Testis (tissue), 3 donors: ENCODE data around the gene TLX1. TPM values are rescaled to one million over a fixed set of nuclear protein-coding genes. Genes with fewer than 3 reads are reported as not detected.

Experiments used
- DNase-seq: peaks from one replicate; pipeline ENCODE4 v3.0.0-alpha.2; 2019
- H3K27ac ChIP-seq, 2 donors: fragments of 200-600 bp; sonication (generic); one replicate each; pipeline ENCODE4 v1.5.1; 2019
- H3K27me3 ChIP-seq: fragments of 200-600 bp; sonication (generic); one replicate; pipeline ENCODE4 v1.5.1; 2019
- H3K36me3 ChIP-seq: fragments of 200-600 bp; sonication (generic); one replicate; pipeline ENCODE4 v1.5.1; 2017; ENCODE audit warnings: low read depth; ENCODE audit errors: missing control alignments
- H3K4me1 ChIP-seq: fragments of 200-600 bp; sonication (generic); one replicate; pipeline ENCODE4 v1.5.1; 2019
- H3K4me3 ChIP-seq, 2 donors: fragments of 200-600 bp; sonication (generic); one replicate each; pipeline ENCODE4 v1.5.1; 2017 to 2019
- H3K9me3 ChIP-seq: fragments of 200-600 bp; sonication (generic); one replicate; pipeline ENCODE4 v1.5.1; 2017
- CTCF ChIP-seq, 3 experiments: fragments of 450-650 bp in 2 of 3; fragments of 200-600 bp in 1 of 3; sonication (generic) in 1 of 3; IDR thresholded peaks; one replicate each; pipeline ENCODE4 v1.5.1; 2016 to 2019; ENCODE audit warnings: antibody characterized with exemption in 3 of 3, mild to moderate bottlenecking in 2 of 3, moderate library complexity in 1 of 3
- POLR2A ChIP-seq: fragments of 450-650 bp; IDR thresholded peaks from one replicate; pipeline ENCODE4 v1.6.1; 2017; ENCODE audit warnings: antibody characterized with exemption, mild to moderate bottlenecking, moderate library complexity
- WGBS, 2 donors: methylation state at CpG; one replicate each; pipeline ENCODE4 v1.1.5; 2018; 5-methylcytosine and 5-hydroxymethylcytosine counted together
- intact Hi-C: fragments of 100-400 bp; cut with DNase I; formaldehyde crosslinking; loops from one replicate; pipeline ENCODE4 v1.15.1; 2023; ENCODE audit warnings: low total_unique reads
- polyA plus RNA-seq: library from polyadenylated mRNA; stranded (reverse); fragments of 350-450 nt; fragmentation: Illumina TruSeq; extraction: RNeasy Lipid Tissue Mini Kit (QIAGEN cat#74804); gene quantifications from one replicate; pipeline ENCODE4 v1.2.3, GENCODE V29; 2014; ENCODE audit warnings: low read depth, low replicate concordance; ENCODE audit not compliant: insufficient read depth
- total RNA-seq, 2 donors: library from RNA; depleted of rRNA; stranded (reverse); fragments of >200 nt; gene quantifications; one replicate each; pipeline ENCODE4 v1.2.3, GENCODE V29; 2016

Gene TLX1
- total and polyA plus RNA-seq, 3 donors from 2014 or later, result 0.44 to 1.7 (median 0.99) TPM

- Histone ChIP-seq H3K4me1 (no peaks in the 10 kb centered on the region), H3K9me3 (no peaks in the 10 kb centered on the region), H3K27me3 (no peaks in the 10 kb centered on the region), H3K4me3 (no peak overlapping the region), H3K27ac (no peak overlapping the region), H3K36me3 (no peaks in the 10 kb centered on the region)
- TF ChIP-seq CTCF (IDR thresholded peaks at IDR 0.05) (no peak), POLR2A (no peak)
- intact Hi-C loops, result no loop called here
- DNase-seq, result no peak
- WGBS, 2 donors, result 87 to 96% methylated on average over 5 of the region's 5 CpGs
Measured at GRCh38 chr10:101107771-101108170, 23.3 kb upstream of the TLX1 start.

GRCh38 chr10:101110856-101111523 is 20.1 kb upstream of the TLX1 start:
- intact Hi-C loops, result no loop called here
- no peaks in the 10 kb centered on the region for H3K27me3 ChIP-seq
- 59 to 65% methylated on average over 6 of the region's 6 CpGs for WGBS, 2 donors

DNA sequence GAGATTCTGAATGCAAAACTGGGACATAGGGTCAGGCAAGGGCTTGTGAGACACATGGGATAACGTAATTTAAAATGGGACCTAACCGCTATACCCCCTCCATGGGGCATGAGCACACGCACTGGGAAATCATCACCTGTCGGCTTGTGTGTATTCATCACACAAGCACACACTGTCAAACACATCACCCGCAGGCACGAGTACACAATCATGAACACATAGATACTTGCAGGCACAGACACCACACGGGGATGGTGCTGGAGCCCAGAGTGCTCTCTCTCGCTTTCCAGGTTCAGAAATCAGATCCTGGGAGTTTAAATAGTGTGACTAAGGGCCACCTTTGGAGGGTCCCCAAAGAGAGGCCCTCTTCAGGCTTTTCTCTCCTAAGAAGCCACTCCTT is 19.6 kb upstream of the TLX1 start:
- DNase-seq, result no peak
- no peaks in the 10 kb centered on the region for H3K4me1 ChIP-seq
- no peaks in the 10 kb centered on the region for H3K36me3 ChIP-seq
- no peaks in the 10 kb centered on the region for H3K27me3 ChIP-seq
- 84 to 93% methylated on average over 8 of the region's 8 CpGs for WGBS, 2 donors
- no peaks in the 10 kb centered on the region for H3K9me3 ChIP-seq
- no peak overlapping the region for H3K27ac ChIP-seq
- no peak overlapping the region for H3K4me3 ChIP-seq
- TF ChIP-seq CTCF (IDR thresholded peaks at IDR 0.05) (no peak), POLR2A (no peak)
- intact Hi-C loops, result no loop called here

More at GRCh38 chr10:101110856-101111523, 20.1 kb upstream of the TLX1 start:
- no peak for DNase-seq
- no peaks in the 10 kb centered on the region for H3K4me1 ChIP-seq
- no peaks in the 10 kb centered on the region for H3K9me3 ChIP-seq
- no peak overlapping the region for H3K27ac ChIP-seq
- no peak overlapping the region for H3K4me3 ChIP-seq
- no peaks in the 10 kb centered on the region for H3K36me3 ChIP-seq
- TF ChIP-seq POLR2A (no peak), CTCF (IDR thresholded peaks at IDR 0.05) (no peak)

- WGBS, 2 donors, result 26 to 30% methylated on average over 12 of the region's 12 CpGs
- Histone ChIP-seq H3K36me3 (no peaks in the 10 kb centered on the region), H3K4me1 (no peaks in the 10 kb centered on the region), H3K27me3 (no peaks in the 10 kb centered on the region), H3K9me3 (no peaks in the 10 kb centered on the region), H3K4me3 (no peak overlapping the region), H3K27ac (no peak overlapping the region)
- TF ChIP-seq CTCF (IDR thresholded peaks at IDR 0.05), result no peak
- no peak for TF ChIP-seq POLR2A
- intact Hi-C loops, result no loop called here
- DNase-seq, result no peak
Measured at GRCh38 chr10:101112799-101113594, 18.1 kb upstream of the TLX1 start.
